Kasumi-1 (cell line): ENCODE measurements around the gene ZCCHC24.
"Not testable (repeated sequence)": the region's sequence is repeated elsewhere in the genome, so short reads cannot be mapped to it uniquely, and the experiment has no call there.

Experiments used
- DNase-seq, 2 experiments: peaks; one replicate each; lab custom pipeline; 2025; lab: John Stamatoyannopoulos, UW

ZCCHC24 gene

DNA sequence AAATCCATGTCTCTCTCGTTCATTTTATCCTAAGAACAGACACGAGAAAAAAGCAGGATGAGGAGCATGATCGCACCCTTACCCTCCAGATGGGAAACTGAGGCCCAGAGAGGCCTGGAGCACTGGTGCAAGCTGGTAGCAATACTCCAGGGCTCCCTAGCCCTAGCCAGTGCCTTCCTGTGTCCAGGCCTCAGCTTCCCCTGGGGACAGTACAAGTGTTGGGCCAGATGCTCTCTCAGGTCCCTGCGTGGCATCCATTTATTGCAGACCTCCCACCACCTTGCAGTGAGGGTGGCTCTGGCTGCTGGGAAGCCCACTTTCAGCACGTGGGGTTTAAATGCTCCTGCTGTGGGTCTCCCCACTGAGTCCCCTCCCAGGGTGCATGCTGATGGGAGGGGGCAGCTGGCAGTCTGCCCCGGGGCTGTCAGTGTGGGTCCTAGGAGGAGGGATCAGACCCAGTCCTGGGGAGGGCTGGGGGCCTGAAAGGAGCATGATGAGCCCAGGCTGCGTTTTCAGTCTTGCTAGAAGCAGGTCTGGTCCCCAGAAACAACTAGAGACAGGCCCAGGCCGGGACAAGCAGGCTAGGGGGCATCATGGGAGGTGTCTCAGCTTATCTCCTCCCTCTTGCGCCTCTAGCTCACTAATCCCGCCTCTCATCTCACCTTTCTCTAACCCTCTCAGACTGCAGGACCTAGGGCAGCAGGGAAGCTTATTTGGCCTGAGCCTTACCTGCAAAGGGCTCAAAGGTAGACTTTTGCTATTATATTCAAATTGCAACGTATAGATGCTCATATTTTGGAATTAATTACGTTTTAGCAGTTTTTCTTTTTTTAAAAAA is 98.8 kb downstream of the ZCCHC24 start:
- DNase-seq, result no peak

DNA sequence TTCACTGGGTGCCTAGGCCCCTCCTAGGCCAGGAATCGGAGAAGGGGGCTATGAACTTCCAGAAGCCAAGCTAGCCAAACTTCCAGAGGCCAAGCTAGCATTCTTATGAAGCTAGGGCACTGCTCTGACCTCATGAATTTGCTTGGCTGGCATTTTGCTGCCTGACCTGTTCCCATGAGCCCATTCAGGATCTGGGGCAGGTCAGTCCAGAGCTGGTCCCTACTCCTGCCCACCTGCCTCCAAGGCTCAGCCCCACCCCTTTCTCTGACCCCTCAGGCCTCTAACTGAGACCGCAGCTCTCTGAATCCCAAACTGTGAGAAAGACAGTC is 99.4 kb downstream of the ZCCHC24 start:
- DNase-seq, result no peak

GRCh38 chr10:79345241-79346011 is 100.0 kb downstream of the ZCCHC24 start:
- no peak for DNase-seq

- no peak for DNase-seq
These were observed 100.8 kb downstream of the ZCCHC24 start for GRCh38 chr10:79344502-79345195.

DNA sequence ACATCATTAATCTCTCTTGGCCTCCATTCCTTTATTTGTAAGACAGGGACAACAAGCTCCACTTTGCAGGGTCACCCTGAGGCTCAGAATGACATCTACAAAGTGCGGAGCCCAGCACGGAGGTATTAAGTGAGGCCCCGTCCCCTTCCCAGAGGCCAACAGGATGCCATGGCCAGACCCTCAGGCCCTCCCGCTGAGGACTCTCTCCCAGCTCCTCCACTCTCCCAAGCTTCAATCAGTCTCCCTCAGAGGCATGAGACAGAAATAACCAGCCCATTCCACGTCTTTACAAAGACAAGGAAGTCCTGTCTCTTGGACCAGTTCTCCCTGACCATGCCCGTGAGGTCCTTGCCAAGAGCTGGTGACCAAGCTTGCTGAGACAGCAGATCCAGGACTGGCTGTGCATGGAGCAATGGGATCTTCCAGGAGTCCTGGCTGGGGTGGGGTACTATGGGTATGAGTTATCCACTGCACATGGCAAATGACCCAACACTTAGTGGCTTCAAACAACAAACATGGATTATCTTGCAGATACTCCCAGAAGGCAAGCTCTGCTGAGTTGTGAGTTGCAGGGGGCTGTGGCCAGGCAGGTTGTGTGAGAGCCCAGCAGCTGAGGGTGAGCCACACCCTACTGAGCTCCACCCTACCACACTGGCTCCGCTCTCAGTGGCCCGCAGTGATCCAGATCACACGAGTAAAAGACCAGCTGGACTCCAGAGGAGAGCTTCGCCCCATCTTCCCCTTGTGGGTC is 102.4 kb downstream of the ZCCHC24 start:
- DNase-seq, result no peak

DNA sequence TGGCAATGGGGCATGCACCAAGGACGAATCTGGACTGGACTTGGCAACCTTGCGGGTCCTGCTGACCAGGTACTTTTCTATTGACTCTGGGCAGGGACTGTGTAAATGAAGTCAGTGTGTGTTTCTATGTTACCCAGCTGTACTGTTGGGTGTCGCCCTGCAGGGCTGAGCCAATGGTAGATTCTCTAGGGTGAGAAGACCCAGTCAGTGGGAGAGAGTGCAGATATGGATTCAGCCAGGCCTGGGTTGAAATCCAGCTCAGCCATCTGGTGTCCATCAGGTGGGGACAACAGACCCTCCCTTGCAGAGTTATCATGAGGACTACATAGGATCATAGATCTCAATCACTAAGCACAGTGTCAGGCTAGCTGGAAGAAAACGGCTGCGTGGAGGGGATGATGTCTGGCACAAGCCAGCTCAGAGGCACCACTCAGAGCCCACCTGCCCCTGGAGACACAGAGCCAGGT is 103.1 kb downstream of the ZCCHC24 start:
- DNase-seq, result no peak

GRCh38 chr10:79340646-79341244 is 104.7 kb downstream of the ZCCHC24 start:
- no peak for DNase-seq

- no peak for DNase-seq
These were observed 106.2 kb downstream of the ZCCHC24 start for GRCh38 chr10:79339266-79339665.

GRCh38 chr10:79337783-79338469 is 107.5 kb downstream of the ZCCHC24 start:
- DNase-seq, result not testable (repeated sequence)

- no peak for DNase-seq
These were observed 108.7 kb downstream of the ZCCHC24 start for GRCh38 chr10:79336739-79337138.

DNA sequence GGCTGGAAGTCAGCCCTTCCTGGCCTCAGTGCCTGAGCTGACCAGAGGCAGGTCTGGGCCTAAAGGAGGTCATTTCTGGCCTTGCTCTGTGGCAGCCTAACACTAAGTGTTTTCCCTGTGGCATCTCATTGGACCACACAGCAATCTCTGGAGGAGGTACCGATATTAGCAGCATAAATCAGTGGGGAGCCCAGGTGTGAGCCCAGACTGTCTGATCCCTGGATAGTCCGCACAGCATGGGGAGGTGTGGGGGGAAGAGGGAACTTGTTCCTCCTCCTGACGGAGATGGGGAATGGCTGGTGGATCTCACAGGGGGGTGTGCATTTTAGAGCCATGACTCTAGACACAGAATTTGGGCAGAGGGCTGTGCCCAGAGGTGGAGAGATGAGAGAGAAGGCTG is 109.1 kb downstream of the ZCCHC24 start:
- DNase-seq, result no peak

GRCh38 chr10:79335470-79336235 is 109.8 kb downstream of the ZCCHC24 start:
- DNase-seq, result no peak

GRCh38 chr10:79335094-79335469 is 110.3 kb downstream of the ZCCHC24 start:
- no peak for DNase-seq

GRCh38 chr10:79334573-79334972 is 110.9 kb downstream of the ZCCHC24 start:
- DNase-seq, result no peak

- DNase-seq, result no peak
These were observed 111.9 kb downstream of the ZCCHC24 start for GRCh38 chr10:79333513-79333912.

- DNase-seq, result not testable (repeated sequence)
These were observed 112.7 kb downstream of the ZCCHC24 start for GRCh38 chr10:79332610-79333315.
